ENCODE results near the gene PSMB9.
A peak's percentile ranks its signal among the peaks of the same experiment; 100 is the strongest.
"Not testable (repeated sequence)": the region's sequence is repeated elsewhere in the genome, so short reads cannot be mapped to it uniquely, and the experiment has no call there.

The PSMB9 gene

GRCh38 chr6:32873947-32874346, 20.0 kb downstream of the PSMB9 start:
- peaks cover 0 to 13% (median 2%) of the 10 kb centered on the region in 3 experiments for H3K27me3 ChIP-seq (ENCODE audit: control insufficient read depth in 3 of 3, insufficient read depth in 3 of 3, low read depth in 1 of 3, low read length in 3 of 3)
- H2BK15ac ChIP-seq (ENCODE audit: low read length); H4K8ac ChIP-seq (ENCODE audit: low read depth, low read length); H2BK120ac ChIP-seq (ENCODE audit: low read depth, low read length); H3K4ac ChIP-seq (ENCODE audit: low read length); H2AFZ ChIP-seq (ENCODE audit: low read length); H2BK12ac ChIP-seq (ENCODE audit: low read length); H3K9me3 ChIP-seq (replicated peaks in 1 of 2; ENCODE audit: control insufficient read depth in 2 of 2, insufficient read depth in 1 of 2, low read depth in 1 of 2, low read length in 2 of 2); H3K27ac ChIP-seq (replicated peaks; ENCODE audit: low read length); H3K18ac ChIP-seq (ENCODE audit: low read length); H3K79me1 ChIP-seq (ENCODE audit: low read depth, low read length); H3K14ac ChIP-seq (ENCODE audit: low read length); H2BK5ac ChIP-seq (ENCODE audit: low read length); H3K4me1 ChIP-seq (ENCODE audit: control insufficient read depth in 2 of 2, insufficient read depth in 1 of 2, low read depth in 1 of 2, low read length in 2 of 2); DNase-seq (ENCODE audit: low spot score); H2AK5ac ChIP-seq (ENCODE audit: low read depth, low read length); H4K91ac ChIP-seq (ENCODE audit: low read depth, low read length, poor library complexity); H3K36me3 ChIP-seq (replicated peaks in 1 of 2; ENCODE audit: control insufficient read depth in 2 of 2, insufficient read depth in 2 of 2, low read length in 2 of 2); H3K4me2 ChIP-seq (ENCODE audit: insufficient read depth, low read length, poor library complexity, severe bottlenecking); H3K23ac ChIP-seq (ENCODE audit: low read depth, low read length, poor library complexity); H3K9ac ChIP-seq (ENCODE audit: low read depth, low read length, poor library complexity); H3K4me3 ChIP-seq (ENCODE audit: low read length in 2 of 2): not testable (repeated sequence)
- WGBS, 2 donors (ENCODE audit: extremely low coverage in 2 of 2, insufficient read length in 2 of 2, insufficient replicate concordance in 1 of 2): no CpG with 5 or more reads among the region's 1 CpG

- no peak overlapping the region for H2AK5ac ChIP-seq (ENCODE audit: low read depth, low read length)
- no peak overlapping the region for H4K91ac ChIP-seq (ENCODE audit: low read depth, low read length, poor library complexity)
- no peak overlapping the region for H4K8ac ChIP-seq (ENCODE audit: low read depth, low read length)
- no peak overlapping the region for H2BK5ac ChIP-seq (ENCODE audit: low read length)
- no peak overlapping the region for H3K4ac ChIP-seq (ENCODE audit: low read length)
- WGBS, 2 donors (ENCODE audit: extremely low coverage in 2 of 2, insufficient read length in 2 of 2, insufficient replicate concordance in 1 of 2): no CpG with 5 or more reads among the region's 2 CpGs
- DNase-seq (ENCODE audit: low spot score): no peak
- H2AFZ ChIP-seq (ENCODE audit: low read length): no peak overlapping the region
- H2BK15ac ChIP-seq (ENCODE audit: low read length): no peak overlapping the region
- H3K79me1 ChIP-seq (ENCODE audit: low read depth, low read length): no peaks in the 10 kb centered on the region
- H3K27me3 ChIP-seq (ENCODE audit: control insufficient read depth in 3 of 3, insufficient read depth in 3 of 3, low read depth in 1 of 3, low read length in 3 of 3): peaks cover 0 to 8% (median 0%) of the 10 kb centered on the region in 3 experiments
- no peak overlapping the region for H3K4me2 ChIP-seq (ENCODE audit: insufficient read depth, low read length, poor library complexity, severe bottlenecking)
- no peak overlapping the region for H2BK120ac ChIP-seq (ENCODE audit: low read depth, low read length)
- H3K36me3 ChIP-seq (replicated peaks in 1 of 2; ENCODE audit: control insufficient read depth in 2 of 2, insufficient read depth in 2 of 2, low read length in 2 of 2): no peaks in the 10 kb centered on the region
- no peak overlapping the region for H3K23ac ChIP-seq (ENCODE audit: low read depth, low read length, poor library complexity)
- H3K18ac ChIP-seq (ENCODE audit: low read length): no peak overlapping the region
- H3K27ac ChIP-seq (replicated peaks; ENCODE audit: low read length): no peak overlapping the region
- no peaks in the 10 kb centered on the region for H3K9me3 ChIP-seq (replicated peaks in 1 of 2; ENCODE audit: control insufficient read depth in 2 of 2, insufficient read depth in 1 of 2, low read depth in 1 of 2, low read length in 2 of 2)
- no peak overlapping the region for H3K9ac ChIP-seq (ENCODE audit: low read depth, low read length, poor library complexity)
- H3K4me3 ChIP-seq (ENCODE audit: low read length in 2 of 2): no peak overlapping the region
- H3K4me1 ChIP-seq (ENCODE audit: control insufficient read depth in 2 of 2, insufficient read depth in 1 of 2, low read depth in 1 of 2, low read length in 2 of 2): no peaks in the 10 kb centered on the region
- H2BK12ac ChIP-seq (ENCODE audit: low read length): no peak overlapping the region
- H3K14ac ChIP-seq (ENCODE audit: low read length): no peak overlapping the region
Measured at GRCh38 chr6:32876603-32877002, 22.6 kb downstream of the PSMB9 start.

GRCh38 chr6:32879691-32880090, 25.7 kb downstream of the PSMB9 start:
- Histone ChIP-seq H2BK15ac (ENCODE audit: low read length) (no peak overlapping the region), H3K14ac (ENCODE audit: low read length) (peak overlapping the region; percentile 25), H4K91ac (ENCODE audit: low read depth, low read length, poor library complexity) (no peak overlapping the region), H3K4me2 (ENCODE audit: insufficient read depth, low read length, poor library complexity, severe bottlenecking) (no peak overlapping the region), H2BK12ac (ENCODE audit: low read length) (no peak overlapping the region), H2BK120ac (ENCODE audit: low read depth, low read length) (no peak overlapping the region), H2AFZ (ENCODE audit: low read length) (no peak overlapping the region), H3K23ac (ENCODE audit: low read depth, low read length, poor library complexity) (no peak overlapping the region), H3K9me3 (replicated peaks in 1 of 2; ENCODE audit: control insufficient read depth in 2 of 2, insufficient read depth in 1 of 2, low read depth in 1 of 2, low read length in 2 of 2) (no peaks in the 10 kb centered on the region), H3K9ac (ENCODE audit: low read depth, low read length, poor library complexity) (no peak overlapping the region), H4K8ac (ENCODE audit: low read depth, low read length) (no peak overlapping the region), H3K4ac (ENCODE audit: low read length) (no peak overlapping the region), H3K18ac (ENCODE audit: low read length) (no peak overlapping the region), H3K79me1 (ENCODE audit: low read depth, low read length) (no peaks in the 10 kb centered on the region), H3K4me1 (ENCODE audit: control insufficient read depth in 2 of 2, insufficient read depth in 1 of 2, low read depth in 1 of 2, low read length in 2 of 2) (no peaks in the 10 kb centered on the region), H2BK5ac (ENCODE audit: low read length) (no peak overlapping the region), H2AK5ac (ENCODE audit: low read depth, low read length) (no peak overlapping the region), H3K36me3 (replicated peaks in 1 of 2; ENCODE audit: control insufficient read depth in 2 of 2, insufficient read depth in 2 of 2, low read length in 2 of 2) (no peaks in the 10 kb centered on the region), H3K27ac (replicated peaks; ENCODE audit: low read length) (no peak overlapping the region), H3K4me3 (ENCODE audit: low read length in 2 of 2) (no peak overlapping the region), H3K27me3 (ENCODE audit: control insufficient read depth in 3 of 3, insufficient read depth in 3 of 3, low read depth in 1 of 3, low read length in 3 of 3) (peaks cover 0 to 30% (median 0%) of the 10 kb centered on the region in 3 experiments)
- WGBS, 2 donors (ENCODE audit: extremely low coverage in 2 of 2, insufficient read length in 2 of 2, insufficient replicate concordance in 1 of 2): no CpG with 5 or more reads among the region's 35 CpGs
- DNase-seq (ENCODE audit: low spot score): no peak

- peaks cover 0 to 29% (median 0%) of the 10 kb centered on the region in 3 experiments for H3K27me3 ChIP-seq (ENCODE audit: control insufficient read depth in 3 of 3, insufficient read depth in 3 of 3, low read depth in 1 of 3, low read length in 3 of 3)
- H2BK120ac ChIP-seq (ENCODE audit: low read depth, low read length): not testable (repeated sequence)
Measured at GRCh38 chr6:32880962-32881361, 27.0 kb downstream of the PSMB9 start.

More at GRCh38 chr6:32880962-32881361, 27.0 kb downstream of the PSMB9 start:
- not testable (repeated sequence) for H4K8ac ChIP-seq (ENCODE audit: low read depth, low read length); H3K4me1 ChIP-seq (ENCODE audit: control insufficient read depth in 2 of 2, insufficient read depth in 1 of 2, low read depth in 1 of 2, low read length in 2 of 2); H3K4ac ChIP-seq (ENCODE audit: low read length); H2BK12ac ChIP-seq (ENCODE audit: low read length); H3K36me3 ChIP-seq (replicated peaks in 1 of 2; ENCODE audit: control insufficient read depth in 2 of 2, insufficient read depth in 2 of 2, low read length in 2 of 2); H3K23ac ChIP-seq (ENCODE audit: low read depth, low read length, poor library complexity); H3K18ac ChIP-seq (ENCODE audit: low read length); H3K14ac ChIP-seq (ENCODE audit: low read length); H2BK5ac ChIP-seq (ENCODE audit: low read length); DNase-seq (ENCODE audit: low spot score); H3K9me3 ChIP-seq (replicated peaks in 1 of 2; ENCODE audit: control insufficient read depth in 2 of 2, insufficient read depth in 1 of 2, low read depth in 1 of 2, low read length in 2 of 2); H3K27ac ChIP-seq (replicated peaks; ENCODE audit: low read length); H4K91ac ChIP-seq (ENCODE audit: low read depth, low read length, poor library complexity); H3K9ac ChIP-seq (ENCODE audit: low read depth, low read length, poor library complexity); H2BK15ac ChIP-seq (ENCODE audit: low read length); H2AK5ac ChIP-seq (ENCODE audit: low read depth, low read length); H2AFZ ChIP-seq (ENCODE audit: low read length); H3K4me2 ChIP-seq (ENCODE audit: insufficient read depth, low read length, poor library complexity, severe bottlenecking); H3K79me1 ChIP-seq (ENCODE audit: low read depth, low read length); H3K4me3 ChIP-seq (ENCODE audit: low read length in 2 of 2)
- no CpG with 5 or more reads among the region's 3 CpGs for WGBS, 2 donors (ENCODE audit: extremely low coverage in 2 of 2, insufficient read length in 2 of 2, insufficient replicate concordance in 1 of 2)
